Fibroblast of villous mesenchyme (primary cell): ENCODE data around the gene SMNDC1. TPM values are rescaled to one million over a fixed set of nuclear protein-coding genes. Genes with fewer than 3 reads are reported as not detected.

Experiments used
- DNase-seq: peaks from one replicate; pipeline ENCODE4 v3.0.0-alpha.2; 2010; ENCODE audit warnings: low read depth
- H3K4me3 ChIP-seq: 2 replicates; pipeline ENCODE4 v1.5.1; 2011; ENCODE audit warnings: low read depth, mild to moderate bottlenecking, low read length
- total RNA-seq: library from RNA; depleted of rRNA; stranded (reverse); fragments of >200 nt; gene quantifications from 2 replicates; pipeline ENCODE4 v1.2.3, GENCODE V29; 2012
- TF ChIP-seq, protein P1 (sequence below): IDR thresholded peaks from 2 replicates; pipeline ENCODE4 v1.5.1; 2012; ENCODE audit warnings: low read depth, mild to moderate bottlenecking, low read length; ENCODE audit not compliant: insufficient read depth

The SMNDC1 gene
- total RNA-seq, 1 donor = 11.7 TPM

DNA sequence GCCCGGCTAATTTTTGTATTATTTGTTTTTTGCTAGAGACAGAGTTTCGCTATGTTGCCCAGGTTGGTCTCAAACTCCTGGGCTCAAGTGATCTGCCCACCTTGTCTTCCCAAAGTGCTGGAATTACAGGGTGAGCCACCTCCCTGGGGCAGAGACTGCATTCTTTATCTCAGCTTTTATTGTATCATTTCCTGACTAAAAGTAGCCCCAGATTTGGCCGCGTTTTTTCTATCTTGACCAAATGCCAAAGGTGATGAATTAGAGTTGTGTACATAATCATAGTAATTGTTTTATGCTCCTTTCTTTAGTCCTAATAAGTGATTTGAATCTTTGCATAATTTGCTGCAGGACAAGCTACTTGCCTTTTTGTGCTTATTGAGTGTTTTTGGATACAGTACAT, 3.1 kb upstream of the SMNDC1 start:
- TF ChIP-seq, protein P1, sequence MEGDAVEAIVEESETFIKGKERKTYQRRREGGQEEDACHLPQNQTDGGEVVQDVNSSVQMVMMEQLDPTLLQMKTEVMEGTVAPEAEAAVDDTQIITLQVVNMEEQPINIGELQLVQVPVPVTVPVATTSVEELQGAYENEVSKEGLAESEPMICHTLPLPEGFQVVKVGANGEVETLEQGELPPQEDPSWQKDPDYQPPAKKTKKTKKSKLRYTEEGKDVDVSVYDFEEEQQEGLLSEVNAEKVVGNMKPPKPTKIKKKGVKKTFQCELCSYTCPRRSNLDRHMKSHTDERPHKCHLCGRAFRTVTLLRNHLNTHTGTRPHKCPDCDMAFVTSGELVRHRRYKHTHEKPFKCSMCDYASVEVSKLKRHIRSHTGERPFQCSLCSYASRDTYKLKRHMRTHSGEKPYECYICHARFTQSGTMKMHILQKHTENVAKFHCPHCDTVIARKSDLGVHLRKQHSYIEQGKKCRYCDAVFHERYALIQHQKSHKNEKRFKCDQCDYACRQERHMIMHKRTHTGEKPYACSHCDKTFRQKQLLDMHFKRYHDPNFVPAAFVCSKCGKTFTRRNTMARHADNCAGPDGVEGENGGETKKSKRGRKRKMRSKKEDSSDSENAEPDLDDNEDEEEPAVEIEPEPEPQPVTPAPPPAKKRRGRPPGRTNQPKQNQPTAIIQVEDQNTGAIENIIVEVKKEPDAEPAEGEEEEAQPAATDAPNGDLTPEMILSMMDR = no peak
- no peak overlapping the region for H3K4me3 ChIP-seq
- no peak for DNase-seq

DNA sequence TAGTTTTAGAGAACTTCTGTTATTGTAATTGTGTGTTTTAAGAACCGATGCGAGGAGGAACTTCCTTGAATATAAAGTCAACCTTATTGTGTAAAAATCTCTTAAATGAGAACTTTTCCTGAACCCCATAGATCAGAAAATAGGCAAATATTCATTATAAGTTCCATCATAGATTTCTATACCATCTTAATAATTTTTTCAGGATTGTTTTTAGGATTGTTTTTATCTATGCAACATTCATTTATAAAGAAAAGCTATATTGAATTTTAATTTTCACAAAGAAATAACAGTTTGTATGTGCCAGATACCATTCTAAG, 1.7 kb upstream of the SMNDC1 start:
- TF ChIP-seq, protein P1 = no peak
- H3K4me3 ChIP-seq = no peak overlapping the region
- no peak for DNase-seq

DNA sequence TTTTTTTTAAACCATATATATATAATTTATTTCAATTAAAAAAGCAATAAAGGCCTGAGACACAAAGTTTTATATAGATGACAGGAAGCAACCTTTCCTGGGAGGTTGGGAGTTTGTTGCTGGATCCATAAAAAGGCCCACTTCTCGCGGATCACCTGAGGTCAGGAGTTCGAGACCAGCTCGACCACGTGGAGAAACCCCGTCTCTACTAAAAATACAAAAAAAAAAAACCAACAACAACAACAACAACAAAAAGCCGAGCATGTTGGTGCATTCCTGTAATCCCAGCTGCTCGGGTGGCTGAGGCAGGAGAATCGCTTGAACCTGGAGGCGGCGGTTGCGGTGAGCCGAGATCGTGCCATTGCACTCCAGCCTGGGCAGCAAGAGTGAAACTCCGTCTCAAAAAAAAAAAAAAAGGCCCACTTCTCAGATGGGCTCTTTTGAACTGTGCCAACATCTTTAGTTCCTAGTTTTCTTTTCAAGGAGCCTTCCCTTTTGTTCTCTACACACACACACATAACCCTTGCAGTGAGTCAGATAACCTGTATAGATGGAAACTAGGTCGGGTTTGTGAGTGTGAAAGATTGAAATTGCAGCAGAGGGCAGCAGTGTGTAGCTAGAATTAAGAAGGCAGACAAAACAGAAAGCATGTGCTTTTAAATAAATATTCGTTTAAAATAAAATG, 1.2 kb upstream of the SMNDC1 start:
- peak; percentile 89 for DNase-seq
- TF ChIP-seq, protein P1 = peak; percentile 65
- peak overlapping the region; percentile 94 for H3K4me3 ChIP-seq

DNA sequence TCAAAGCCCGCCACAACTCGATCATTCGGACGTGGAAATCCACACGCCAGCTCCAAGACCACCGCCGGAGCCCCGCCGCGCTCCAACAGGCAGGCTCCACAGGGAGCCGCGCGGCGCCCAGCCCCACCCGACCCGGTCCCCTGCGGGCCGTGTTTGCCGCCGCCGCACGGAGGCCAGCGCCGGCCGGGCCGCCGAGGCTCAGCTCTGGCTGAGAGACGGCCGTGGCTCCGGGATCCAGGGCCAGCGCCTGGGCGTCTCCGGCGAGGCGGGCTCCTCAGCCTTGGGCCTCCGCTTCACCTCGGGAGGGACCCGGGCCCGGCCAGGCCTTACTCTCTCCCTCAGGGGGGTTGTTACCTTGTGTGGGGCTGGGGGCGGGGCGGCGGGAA, 333 bp downstream of the SMNDC1 start:
- peak overlapping the region; percentile 94 for H3K4me3 ChIP-seq
- peak; percentile 18 for DNase-seq
- TF ChIP-seq, protein P1 = no peak

DNA sequence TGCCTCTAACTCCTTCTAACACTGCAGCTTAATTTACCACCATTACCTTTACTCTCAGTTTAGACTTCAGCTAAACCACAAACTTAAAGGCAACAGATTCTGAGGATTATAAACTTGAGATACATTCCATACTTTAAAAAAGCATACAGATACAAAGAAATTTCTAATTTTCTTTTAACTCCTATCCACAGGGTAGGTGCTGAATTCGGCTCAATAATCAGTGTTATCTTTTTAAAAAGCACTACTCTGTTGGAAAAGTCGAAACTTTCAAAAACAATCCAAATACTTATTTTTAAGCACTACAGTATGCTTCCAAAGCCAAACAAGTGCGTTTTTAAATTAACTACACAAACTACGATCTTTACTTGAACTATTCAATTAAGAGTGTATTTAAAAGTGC, 1.0 kb downstream of the SMNDC1 start:
- peak overlapping the region; percentile 94 for H3K4me3 ChIP-seq
- no peak for DNase-seq
- TF ChIP-seq, protein P1 = no peak

DNA sequence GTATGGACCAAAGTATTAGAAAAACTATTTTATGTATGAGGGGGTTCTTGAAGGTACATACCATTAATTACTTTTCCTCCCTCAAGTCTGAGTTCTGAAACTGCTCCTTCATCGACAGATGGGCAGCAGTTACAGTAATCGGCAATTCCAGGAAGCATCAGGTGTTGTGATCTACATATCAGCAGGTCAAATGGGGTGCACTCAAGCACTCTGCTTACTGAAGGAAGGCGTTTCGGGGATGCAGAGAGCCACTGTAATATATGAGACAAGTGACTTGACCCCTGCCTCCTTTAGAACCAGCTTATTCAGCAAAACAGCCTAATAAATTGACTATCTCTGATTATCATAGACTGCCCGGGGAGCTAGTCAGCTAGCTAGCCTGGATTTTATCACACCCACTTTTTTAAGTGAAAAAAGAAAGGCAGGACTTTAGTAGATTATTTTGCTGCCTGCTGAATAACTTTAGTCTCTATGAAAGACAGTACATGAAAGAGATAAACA, 4.2 kb downstream of the SMNDC1 start:
- DNase-seq = no peak
- TF ChIP-seq, protein P1 = no peak
- no peak overlapping the region for H3K4me3 ChIP-seq

DNA sequence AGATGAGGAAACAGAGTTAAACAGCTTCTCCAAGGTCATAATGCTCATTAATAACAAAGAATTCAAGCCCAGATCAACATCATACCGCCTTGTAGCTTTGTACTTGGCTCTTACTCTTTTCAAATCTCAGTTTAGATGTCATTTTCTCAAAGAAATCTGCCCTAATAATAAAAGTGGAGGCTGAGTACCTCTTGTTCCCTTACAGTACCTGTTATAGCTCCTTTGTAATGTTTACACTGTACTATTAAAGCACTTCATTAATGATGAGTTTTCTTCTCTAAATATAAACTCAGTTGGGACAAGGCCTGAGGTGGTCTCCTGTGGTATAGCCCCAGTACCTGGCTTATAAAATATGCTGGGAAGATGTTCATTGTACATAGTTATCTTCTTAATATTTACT, 7.8 kb downstream of the SMNDC1 start:
- no peak for DNase-seq
- H3K4me3 ChIP-seq = no peak overlapping the region
- TF ChIP-seq, protein P1 = no peak
